HAP-1 (cell line): Measurements from ENCODE around the gene CIC.

Source experiments
- DNase-seq, 2 experiments: peaks; one replicate each; pipeline ENCODE4 v3.0.0-alpha.2; 2016 to 2020; ENCODE audit warnings: low spot score in 2 of 2
- H3K27me3 ChIP-seq: fragments of 250-450 bp; sonication (Bioruptor Pico); 2 replicates; pipeline ENCODE4 v1.5.1; 2020; ENCODE audit warnings: low read depth, mild to moderate bottlenecking, moderate library complexity
- H3K36me3 ChIP-seq: fragments of 250-450 bp; sonication (Bioruptor Pico); replicated peaks from 2 replicates; pipeline ENCODE4 v1.5.1; 2020; ENCODE audit warnings: mild to moderate bottlenecking
- H3K4me1 ChIP-seq: fragments of 250-450 bp; sonication (Bioruptor Pico); 2 replicates; pipeline ENCODE4 v1.5.1; 2020; ENCODE audit warnings: mild to moderate bottlenecking
- H3K4me3 ChIP-seq: fragments of 250-450 bp; sonication (Bioruptor Pico); 2 replicates; pipeline ENCODE4 v1.5.1; 2020; ENCODE audit warnings: mild to moderate bottlenecking, moderate library complexity
- H3K9me3 ChIP-seq: fragments of 250-450 bp; sonication (Bioruptor Pico); 2 replicates; pipeline ENCODE4 v1.5.1; 2020; ENCODE audit warnings: mild to moderate bottlenecking, moderate library complexity
- in situ Hi-C: fragments of 300-500 bp; cut with MboI; formaldehyde crosslinking; loops from 3 replicates; pipeline ENCODE4 v1.14.3; 2020; ENCODE audit warnings: low sequenced_read_pairs, inconsistent platforms, mixed read lengths

The CIC gene

DNA sequence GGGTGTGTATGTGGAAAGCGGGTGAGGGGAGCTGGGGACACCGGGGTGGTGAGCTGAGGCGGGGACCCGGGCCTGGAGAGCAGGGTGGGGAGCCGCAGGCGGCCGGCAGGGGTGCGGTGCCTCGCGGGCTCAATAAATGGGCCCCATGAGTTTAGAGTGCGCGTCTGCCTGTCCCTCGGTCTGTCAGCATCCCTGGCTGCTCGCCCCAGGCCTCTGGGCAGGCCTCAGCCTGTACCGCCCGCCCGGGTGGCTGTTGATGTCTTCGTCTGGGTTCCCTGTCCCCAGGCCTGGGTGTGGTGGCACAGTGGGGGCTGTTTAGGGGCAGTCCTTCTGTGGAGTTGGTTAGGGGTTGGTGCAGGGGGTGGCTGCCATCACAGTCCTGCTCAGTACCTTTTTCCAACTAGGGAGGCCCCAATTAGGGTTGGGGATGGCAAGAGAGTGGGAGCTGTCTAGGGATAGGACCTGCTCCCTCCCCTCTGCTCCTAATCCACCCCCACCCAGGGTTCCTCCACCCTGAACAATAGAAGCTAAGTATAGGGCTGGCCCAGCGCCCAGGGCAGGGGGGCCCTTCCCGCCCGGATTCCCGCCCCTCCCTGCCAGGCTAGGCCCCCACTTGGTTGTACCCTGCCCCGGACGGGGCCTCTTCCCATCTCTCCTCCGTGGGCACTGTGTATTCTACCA lies 12.2 kb downstream of the CIC start:
- H3K27me3 ChIP-seq, result no peaks in the 10 kb centered on the region
- peaks cover 35% of the 10 kb centered on the region for H3K4me1 ChIP-seq
- H3K36me3 ChIP-seq, result no peaks in the 10 kb centered on the region
- DNase-seq, result peak; percentile 36 to 70
- H3K4me3 ChIP-seq, result peak overlapping the region; percentile 73
- in situ Hi-C loops, result no loop called here
- H3K9me3 ChIP-seq, result no peaks in the 10 kb centered on the region

DNA sequence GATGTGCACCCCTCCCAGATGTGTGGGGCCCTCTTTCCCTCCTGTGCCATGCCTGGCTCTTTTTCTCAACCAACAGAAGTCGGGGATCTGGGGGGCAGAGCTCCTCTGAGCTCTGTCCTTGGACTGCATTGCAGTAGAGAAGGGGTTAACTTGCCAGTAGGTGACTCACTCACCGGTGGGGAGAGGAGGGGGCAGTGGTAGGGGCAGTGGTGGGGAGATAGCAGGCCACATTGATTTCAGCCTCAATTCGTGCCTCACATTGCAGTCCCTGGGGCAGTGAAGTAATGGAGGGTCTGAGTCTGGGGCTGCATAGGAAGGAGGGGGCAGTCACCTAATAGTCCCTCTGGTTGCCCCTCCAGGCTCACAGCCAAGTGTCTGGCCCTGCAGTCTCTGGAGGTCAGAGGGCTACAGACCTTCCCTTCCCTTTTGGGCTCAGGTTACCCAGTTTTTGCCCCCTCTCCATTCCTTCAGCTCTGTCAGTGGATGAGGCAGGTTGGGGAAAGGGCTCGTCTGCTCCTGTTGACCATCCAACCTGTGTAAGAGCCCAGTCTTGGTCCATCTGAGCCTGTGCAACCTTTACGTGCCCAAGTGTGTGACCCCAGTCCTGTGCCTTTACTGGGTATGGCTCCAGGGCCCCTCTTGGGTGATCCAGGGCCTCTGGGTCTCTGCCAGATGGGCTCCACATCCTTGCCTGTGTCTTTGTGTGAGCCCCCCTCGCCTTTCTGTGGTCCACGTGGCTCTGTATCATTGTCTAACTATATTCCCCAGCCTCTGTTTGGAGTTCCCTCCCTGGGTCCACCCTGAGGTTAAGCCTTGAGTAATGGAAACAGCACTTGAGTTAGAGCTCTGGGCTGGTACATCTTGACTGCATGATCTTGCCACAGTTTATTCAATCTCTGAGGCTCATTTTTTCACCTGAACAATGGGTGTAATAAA lies 13.0 kb downstream of the CIC start:
- Histone ChIP-seq H3K4me1 (peaks cover 35% of the 10 kb centered on the region), H3K4me3 (peak overlapping the region; percentile 73), H3K36me3 (peaks cover 4% of the 10 kb centered on the region), H3K27me3 (no peaks in the 10 kb centered on the region), H3K9me3 (no peaks in the 10 kb centered on the region)
- DNase-seq, result no peak
- in situ Hi-C loops, result no loop called here

DNA sequence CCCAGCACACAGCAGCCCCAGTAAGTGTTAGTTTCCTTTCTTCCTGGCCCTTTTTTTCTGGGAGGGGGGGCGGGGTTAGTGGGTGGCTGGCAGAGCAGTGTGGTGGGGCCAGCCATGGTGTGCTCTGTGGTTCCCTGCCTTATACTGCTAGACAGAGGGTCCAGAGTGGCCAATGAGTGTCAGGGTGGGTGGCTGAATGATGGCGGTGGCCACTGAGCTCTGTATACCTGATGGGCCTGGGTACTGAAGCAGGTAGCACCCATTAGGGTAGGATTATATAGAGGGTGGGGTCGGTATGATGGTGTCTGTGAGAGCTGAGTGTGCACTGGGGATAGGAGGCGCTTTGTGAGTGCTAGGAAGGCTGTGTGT lies 13.8 kb downstream of the CIC start:
- no peak for DNase-seq
- H3K4me3 ChIP-seq, result no peak overlapping the region; the same call in 1 of the 2 replicates
- H3K36me3 ChIP-seq, result peaks cover 11% of the 10 kb centered on the region
- H3K27me3 ChIP-seq, result no peaks in the 10 kb centered on the region
- in situ Hi-C loops, result no loop called here
- no peaks in the 10 kb centered on the region for H3K9me3 ChIP-seq
- peaks cover 35% of the 10 kb centered on the region for H3K4me1 ChIP-seq

DNA sequence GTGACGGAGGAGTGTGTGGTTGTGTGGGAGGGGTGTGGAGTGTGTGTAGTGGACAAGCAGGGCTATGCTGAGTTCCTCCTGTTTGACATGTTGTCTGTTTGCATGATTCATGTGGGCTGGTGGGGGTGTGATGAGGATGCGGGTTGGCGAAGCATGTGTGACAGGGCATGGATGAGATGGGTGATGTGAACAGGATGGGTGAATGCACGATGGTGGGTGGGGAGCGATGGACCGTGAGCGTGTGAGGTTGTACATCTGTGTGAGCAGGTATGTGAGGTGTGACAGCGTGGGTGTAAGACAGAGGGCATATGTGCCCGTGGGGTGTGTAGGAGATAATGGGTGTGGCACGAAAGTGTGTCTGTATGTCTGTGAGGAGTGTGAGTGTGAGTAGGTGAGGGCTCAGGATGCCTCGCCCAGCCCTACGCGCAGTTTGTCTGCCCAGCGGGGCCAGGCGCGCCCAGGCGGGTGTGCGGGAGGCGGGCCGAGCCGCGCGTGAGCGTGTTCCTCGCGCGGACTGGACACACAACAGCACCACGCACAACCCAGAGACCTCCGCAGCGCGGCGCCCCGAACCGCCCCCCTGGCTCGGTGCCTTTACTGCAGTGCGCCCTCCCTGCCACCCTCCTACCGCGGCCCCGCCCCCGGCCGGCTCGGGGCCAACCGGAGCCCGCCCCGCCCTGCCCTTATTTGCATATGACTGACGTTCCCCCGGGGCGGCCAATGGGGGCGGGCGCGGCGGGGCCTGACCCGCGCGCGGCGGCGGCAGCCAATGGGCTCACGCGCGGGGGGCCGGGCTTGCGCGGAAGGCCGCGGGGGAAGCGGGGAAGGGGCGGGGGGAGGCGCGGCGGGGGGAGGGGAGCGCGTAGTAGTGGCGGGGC lies 14.4 kb downstream of the CIC start:
- no peaks in the 10 kb centered on the region for H3K9me3 ChIP-seq
- no peaks in the 10 kb centered on the region for H3K27me3 ChIP-seq
- peak; percentile 84 to 95 for DNase-seq
- peaks cover 16% of the 10 kb centered on the region for H3K36me3 ChIP-seq
- H3K4me1 ChIP-seq, result peaks cover 35% of the 10 kb centered on the region
- peak overlapping the region; percentile 30 for H3K4me3 ChIP-seq
- in situ Hi-C loops, result no loop called here

DNA sequence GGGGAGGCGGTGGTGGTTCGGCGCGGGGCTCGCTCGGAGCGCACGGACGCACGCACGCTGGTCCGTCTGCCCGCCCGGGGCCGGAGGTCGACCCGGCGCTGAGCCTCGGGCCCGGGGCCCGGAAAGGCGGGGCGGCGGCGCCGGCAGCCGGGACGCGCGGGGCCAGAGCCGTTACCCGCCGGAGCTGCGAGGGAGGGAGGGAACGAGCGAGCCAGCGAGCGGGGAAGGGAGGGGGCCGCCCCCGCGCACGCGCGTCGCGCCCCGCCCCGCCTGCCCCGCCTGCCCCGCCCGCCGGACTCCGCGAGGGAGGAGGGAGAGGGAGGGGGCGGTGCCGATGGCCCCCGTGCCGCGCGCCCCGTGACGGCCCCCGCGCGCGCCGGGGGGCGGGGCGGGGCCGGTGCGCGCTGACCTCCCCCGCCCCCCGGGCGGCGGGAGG lies 15.0 kb downstream of the CIC start:
- Histone ChIP-seq H3K36me3 (peaks cover 20% of the 10 kb centered on the region), H3K27me3 (no peaks in the 10 kb centered on the region), H3K4me1 (peaks cover 35% of the 10 kb centered on the region), H3K4me3 (no peak overlapping the region), H3K9me3 (no peaks in the 10 kb centered on the region)
- DNase-seq, result peak; percentile 67 to 88
- in situ Hi-C loops, result no loop called here

DNA sequence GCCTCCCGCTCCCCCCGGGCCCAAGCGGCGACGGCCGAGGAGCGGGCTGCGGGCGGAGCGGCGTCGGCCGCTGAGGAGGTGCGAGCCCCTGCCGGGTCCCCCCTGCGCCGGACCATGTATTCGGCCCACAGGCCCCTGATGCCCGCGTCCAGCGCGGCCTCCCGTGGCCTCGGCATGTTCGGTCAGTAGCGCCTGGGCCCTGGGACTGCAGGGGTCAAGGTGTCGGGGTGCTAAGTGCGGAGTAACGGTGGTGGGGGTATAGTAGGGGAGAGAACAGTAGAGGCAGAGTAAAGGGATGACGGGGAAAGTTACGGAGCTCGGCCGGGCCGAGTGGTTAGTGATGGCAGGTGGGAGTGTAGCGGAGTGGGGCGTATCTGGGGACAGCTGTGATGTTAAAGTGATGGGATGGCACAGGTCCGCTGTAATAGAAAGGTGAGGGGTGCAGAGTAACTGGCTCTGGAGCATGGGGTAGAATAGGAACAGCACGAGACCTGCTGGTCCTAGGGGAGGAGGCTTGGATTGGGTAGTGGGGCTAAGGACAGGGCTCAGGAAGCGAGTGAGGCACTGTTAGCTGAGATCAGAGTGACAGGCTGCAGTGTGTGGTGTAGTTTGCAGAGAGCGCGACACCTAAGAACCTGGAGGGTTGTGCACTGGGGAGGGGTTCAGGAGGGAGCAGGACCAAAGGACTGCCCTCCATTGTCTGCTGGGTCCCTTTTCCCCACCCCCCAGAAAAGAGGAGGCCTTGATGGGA lies 15.7 kb downstream of the CIC start:
- in situ Hi-C loops, result no loop called here
- peaks cover 33% of the 10 kb centered on the region for H3K4me1 ChIP-seq
- peak overlapping the region; percentile 56 for H3K4me3 ChIP-seq
- H3K9me3 ChIP-seq, result no peaks in the 10 kb centered on the region
- H3K36me3 ChIP-seq, result peaks cover 26% of the 10 kb centered on the region
- DNase-seq, result peak in 1 of 2 experiments; percentile 43
- H3K27me3 ChIP-seq, result no peaks in the 10 kb centered on the region

DNA sequence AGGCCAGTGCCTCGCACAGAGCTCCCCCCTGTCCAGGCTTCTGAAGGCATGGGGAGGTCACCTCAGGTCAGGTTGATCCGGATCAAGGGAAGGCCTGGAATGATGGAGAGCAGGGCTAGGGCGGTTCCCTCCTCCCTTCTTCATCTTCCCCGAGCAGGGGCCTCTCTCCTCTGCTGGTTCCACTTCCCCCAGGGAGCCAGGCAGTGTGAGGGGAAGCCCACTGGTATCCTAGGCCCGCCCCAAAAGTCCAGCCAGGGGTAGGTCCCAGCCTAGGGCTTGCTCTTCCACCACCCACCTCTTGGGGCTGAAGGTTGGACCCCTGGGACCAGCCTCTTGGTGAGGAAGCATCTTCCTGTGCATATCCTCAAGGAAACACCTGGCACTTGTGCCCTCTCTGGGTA lies 16.5 kb downstream of the CIC start:
- no peak for DNase-seq
- no peaks in the 10 kb centered on the region for H3K9me3 ChIP-seq
- peaks cover 34% of the 10 kb centered on the region for H3K36me3 ChIP-seq
- no peaks in the 10 kb centered on the region for H3K27me3 ChIP-seq
- peaks cover 33% of the 10 kb centered on the region for H3K4me1 ChIP-seq
- in situ Hi-C loops, result no loop called here
- peak overlapping the region; percentile 56 for H3K4me3 ChIP-seq

DNA sequence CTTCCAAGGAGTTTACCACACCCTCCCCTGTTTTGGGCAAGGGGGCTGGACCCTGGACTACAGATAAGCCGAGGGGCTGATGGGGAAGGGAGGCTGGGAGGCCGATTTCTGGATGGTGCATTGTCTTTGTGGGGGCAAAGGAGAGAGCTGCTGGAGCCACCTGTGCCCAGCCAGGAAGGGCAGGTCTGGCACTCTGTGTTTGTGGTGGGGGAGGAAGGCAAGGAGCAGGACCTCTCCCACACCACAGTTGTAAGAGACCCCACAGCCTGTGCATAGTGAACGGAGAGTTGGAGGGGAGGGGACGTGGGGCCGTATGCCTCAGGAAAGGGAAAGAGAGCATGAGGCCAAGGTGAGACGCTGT lies 16.9 kb downstream of the CIC start:
- no peak for DNase-seq
- peaks cover 33% of the 10 kb centered on the region for H3K4me1 ChIP-seq
- peaks cover 38% of the 10 kb centered on the region for H3K36me3 ChIP-seq
- no peaks in the 10 kb centered on the region for H3K27me3 ChIP-seq
- no peak overlapping the region; the same call in 1 of the 2 replicates for H3K4me3 ChIP-seq
- no peaks in the 10 kb centered on the region for H3K9me3 ChIP-seq
- in situ Hi-C loops, result no loop called here

DNA sequence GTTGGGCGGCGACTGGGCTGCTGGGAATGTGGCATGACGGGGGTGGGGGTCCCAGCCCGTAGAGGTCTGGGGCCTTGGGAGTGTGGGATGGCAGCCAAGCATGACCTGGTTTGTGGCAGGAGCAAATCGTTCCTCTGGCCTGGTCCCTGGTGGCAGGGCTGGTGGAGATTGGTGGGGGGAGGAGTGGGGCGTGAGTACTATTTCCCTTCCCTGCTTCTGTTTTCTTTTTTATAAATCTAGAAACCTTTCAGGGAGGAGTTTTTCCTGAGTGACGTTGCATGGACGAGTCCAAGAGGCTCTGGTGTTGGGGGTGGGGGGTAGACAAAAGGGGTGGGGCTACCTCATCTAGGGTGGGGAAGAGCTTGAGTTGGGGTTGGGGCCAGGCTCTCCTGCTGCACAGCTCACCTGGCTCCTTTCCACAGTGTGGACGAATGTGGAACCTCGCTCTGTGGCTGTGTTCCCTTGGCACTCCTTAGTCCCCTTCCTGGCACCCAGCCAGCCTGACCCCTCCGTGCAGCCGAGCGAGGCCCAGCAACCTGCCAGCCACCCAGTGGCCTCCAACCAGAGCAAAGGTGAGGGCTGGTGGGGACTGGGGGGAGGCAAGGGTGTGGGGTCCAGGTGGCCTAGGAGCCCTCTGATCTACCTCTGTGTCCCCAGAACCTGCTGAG lies 17.4 kb downstream of the CIC start:
- Histone ChIP-seq H3K36me3 (peaks cover 44% of the 10 kb centered on the region), H3K27me3 (no peaks in the 10 kb centered on the region), H3K4me3 (no peak overlapping the region), H3K9me3 (no peaks in the 10 kb centered on the region), H3K4me1 (peaks cover 28% of the 10 kb centered on the region)
- no peak for DNase-seq
- in situ Hi-C loops, result no loop called here

DNA sequence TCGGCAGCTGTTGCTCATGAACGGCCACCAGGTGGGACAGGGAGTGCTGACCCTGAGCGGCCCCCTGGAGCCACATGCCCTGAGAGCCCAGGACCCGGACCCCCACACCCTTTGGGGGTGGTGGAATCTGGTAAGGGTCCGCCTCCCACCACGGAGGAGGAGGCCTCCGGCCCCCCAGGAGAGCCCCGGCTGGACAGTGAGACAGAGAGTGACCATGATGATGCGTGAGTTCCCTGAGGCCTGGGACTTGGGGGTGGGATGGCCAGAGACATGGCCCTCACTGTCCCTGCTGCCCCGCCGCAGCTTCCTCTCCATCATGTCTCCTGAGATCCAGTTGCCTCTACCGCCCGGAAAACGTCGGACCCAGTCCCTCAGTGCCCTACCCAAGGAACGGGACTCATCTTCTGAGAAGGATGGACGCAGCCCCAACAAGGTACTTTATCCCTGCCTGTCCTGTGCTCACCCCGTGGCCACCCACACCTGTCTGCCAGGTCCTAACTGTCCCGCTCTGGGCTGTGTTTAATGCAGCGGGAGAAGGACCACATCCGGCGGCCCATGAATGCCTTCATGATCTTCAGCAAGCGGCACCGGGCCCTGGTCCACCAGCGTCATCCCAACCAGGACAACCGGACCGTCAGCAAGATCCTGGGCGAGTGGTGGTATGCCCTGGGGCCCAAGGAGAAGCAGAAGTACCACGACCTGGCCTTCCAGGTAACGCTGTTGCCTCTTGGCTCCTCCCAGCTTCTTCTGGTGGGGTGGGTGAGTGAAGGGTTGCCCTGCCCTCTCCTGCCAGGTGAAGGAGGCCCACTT lies 18.2 kb downstream of the CIC start:
- Histone ChIP-seq H3K36me3 (peaks cover 51% of the 10 kb centered on the region), H3K4me1 (peaks cover 21% of the 10 kb centered on the region), H3K27me3 (no peaks in the 10 kb centered on the region), H3K4me3 (no peak overlapping the region), H3K9me3 (no peaks in the 10 kb centered on the region)
- in situ Hi-C loops, result no loop called here
- DNase-seq, result no peak

DNA sequence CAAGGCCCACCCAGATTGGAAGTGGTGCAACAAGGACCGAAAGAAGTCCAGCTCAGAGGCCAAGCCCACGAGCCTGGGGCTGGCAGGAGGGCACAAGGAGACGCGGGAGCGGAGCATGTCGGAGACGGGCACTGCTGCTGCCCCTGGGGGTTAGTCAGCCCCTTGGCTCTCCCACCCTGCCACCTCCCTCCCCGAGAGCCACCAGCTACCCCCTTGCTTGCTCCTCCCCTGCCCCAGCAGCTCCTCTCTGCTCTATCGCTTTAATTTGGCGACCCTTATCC lies 18.7 kb downstream of the CIC start:
- Histone ChIP-seq H3K36me3 (peaks cover 56% of the 10 kb centered on the region), H3K27me3 (no peaks in the 10 kb centered on the region), H3K4me3 (no peak overlapping the region), H3K4me1 (peaks cover 19% of the 10 kb centered on the region), H3K9me3 (no peaks in the 10 kb centered on the region)
- in situ Hi-C loops, result no loop called here
- DNase-seq, result no peak

DNA sequence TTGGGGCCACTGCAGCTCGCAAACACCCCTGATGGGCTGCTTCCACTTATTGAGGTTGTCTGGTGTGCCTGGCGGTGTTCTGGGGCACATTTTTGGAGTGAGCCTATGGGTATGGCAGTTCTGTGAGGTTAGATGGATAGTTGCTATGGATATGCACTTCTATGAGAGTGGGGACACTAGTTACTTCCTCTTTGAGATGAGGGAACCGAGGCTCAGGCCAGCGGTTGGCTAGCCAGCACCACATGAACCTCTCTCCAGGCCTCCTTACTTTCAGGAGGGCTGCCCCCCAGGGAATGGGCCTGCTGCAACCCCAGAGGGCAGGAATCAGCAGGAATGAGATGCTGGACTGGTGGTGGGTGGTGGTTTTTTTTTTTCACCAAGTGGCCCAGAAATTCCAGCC lies 19.3 kb downstream of the CIC start:
- Histone ChIP-seq H3K4me1 (peaks cover 13% of the 10 kb centered on the region), H3K9me3 (no peaks in the 10 kb centered on the region), H3K36me3 (peaks cover 63% of the 10 kb centered on the region), H3K4me3 (no peak overlapping the region), H3K27me3 (no peaks in the 10 kb centered on the region)
- no peak for DNase-seq
- in situ Hi-C loops, result no loop called here
